HG03439 (cell line): Measurements from ENCODE around the gene TAF8.

ENCODE experiments used
- ATAC-seq: cut with Tn5 transposase; IDR thresholded peaks from one replicate; pipeline ENCODE4 v1.9.1; 2021; ENCODE audit warnings: mild to moderate bottlenecking, moderate library complexity; ENCODE audit not compliant: unreplicated experiment

Gene TAF8

DNA sequence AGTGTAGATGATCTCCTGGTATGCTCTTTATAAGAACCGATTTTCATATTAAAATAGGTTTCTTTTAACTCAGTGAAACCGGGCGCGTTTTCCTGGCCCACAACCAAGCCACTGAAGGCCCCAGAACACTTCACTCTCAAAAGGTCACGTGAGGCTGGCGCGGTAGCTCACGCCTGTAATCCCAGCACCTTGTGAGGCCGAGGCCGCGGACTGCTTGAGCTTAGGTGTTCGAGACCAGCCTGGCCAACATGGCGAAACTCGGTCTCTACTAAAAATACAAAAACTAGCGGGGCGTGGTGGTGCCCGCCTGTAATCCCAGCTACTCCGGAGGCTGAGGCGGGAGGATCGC lies 402 bp upstream of the TAF8 start:
- ATAC-seq, result no peak

- no peak for ATAC-seq
Observed at GRCh38 chr6:42051268-42051653, 937 bp downstream of the TAF8 start.

DNA sequence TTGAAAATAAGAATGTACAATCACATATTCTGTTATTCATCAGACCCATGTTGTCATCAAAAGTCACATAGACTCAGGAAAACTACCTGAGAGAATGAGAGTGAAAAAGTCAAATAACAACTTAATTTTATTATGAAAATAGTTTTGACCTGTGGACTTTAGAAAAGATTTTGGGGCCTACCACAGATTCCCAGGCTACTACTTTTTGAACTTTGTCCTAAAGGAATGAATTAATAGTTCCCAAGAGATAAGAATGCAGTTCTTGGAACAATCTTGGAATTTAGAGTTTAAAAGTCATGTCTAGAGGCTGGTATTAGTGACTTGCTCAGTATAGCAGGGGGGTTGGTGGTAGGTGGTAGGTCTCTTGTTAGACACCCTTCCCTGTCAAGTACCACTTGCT lies 3.3 kb downstream of the TAF8 start:
- ATAC-seq, result no peak

- ATAC-seq, result no peak
Observed at GRCh38 chr6:42059743-42060142, 9.4 kb downstream of the TAF8 start.

DNA sequence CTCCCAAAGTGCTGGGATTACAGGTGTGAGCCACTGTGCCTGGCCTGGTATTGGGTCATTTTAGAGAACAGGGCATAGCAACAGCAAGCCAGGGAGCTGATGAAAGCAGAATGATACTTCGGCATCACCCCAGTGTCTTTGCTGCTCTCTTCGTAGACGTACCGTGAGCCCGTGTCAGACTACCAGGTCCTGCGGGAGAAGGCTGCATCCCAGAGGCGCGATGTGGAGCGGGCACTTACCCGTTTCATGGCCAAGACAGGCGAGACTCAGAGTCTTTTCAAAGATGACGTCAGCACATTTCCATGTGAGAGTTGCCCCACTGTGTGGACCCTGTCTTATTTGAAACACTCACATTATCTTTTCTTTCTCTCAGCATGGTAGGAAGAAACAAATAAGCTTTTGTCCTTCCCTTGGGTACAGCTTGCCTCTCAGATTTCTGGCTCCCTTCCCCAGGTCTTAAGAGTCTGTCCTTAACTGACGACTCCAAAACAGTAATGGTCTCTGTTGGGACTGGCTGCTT lies 15.9 kb downstream of the TAF8 start:
- ATAC-seq, result no peak

GRCh38 chr6:42068173-42068572 lies 17.8 kb downstream of the TAF8 start:
- no peak for ATAC-seq

- no peak for ATAC-seq
Observed at GRCh38 chr6:42068872-42069522, 18.7 kb downstream of the TAF8 start.

DNA sequence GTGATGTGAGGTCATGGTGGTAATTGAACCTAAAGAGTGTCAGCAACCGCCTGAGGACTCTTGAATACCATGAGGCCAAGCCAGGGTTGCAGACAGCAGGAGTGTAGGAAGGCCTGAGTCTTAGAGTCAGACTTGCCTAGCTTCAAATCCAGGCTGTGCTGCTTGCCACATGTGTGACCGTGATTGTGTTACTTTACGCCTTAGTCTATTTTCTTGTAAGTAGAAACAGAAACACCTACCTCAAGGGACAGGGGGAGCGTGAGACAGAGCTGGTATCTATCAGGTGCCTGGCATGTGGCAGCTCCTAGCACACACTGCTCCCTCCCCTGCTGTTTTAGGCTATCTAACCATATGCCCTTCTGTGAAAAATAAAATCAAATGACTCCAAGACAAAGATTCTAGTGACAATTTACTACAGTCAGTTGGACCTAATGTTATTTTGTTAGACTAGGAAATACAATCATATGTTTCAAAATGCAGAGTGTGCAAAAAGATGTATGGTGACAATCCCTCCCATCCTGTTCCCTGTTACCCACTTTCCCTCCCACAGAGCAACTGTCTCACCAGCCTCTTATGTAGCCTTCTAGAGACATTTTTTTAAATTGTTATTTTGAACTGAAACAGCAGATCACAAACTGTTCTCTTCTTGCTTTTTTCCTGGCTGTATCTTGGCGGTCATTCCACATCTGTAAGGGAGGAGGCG lies 21.7 kb downstream of the TAF8 start:
- no peak for ATAC-seq

DNA sequence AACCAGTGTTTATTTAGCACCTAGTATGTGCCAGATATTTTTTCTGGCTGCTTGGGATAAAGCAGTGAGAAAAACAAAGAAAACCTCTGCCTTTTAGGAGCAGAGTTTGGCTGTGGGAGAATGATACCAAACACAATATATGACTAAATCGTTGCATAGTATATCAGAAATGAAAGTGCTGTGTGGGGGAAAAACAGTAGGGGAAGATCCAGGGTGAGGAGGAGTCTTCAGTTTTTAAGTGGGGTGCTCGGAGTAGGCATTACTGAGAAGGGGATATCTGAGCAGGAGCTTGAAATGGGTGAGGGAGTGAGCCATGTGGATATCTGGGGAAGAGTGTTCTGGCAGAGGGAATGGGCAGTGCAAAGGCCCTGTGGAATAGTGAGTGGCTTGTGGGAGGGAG lies 23.0 kb downstream of the TAF8 start:
- no peak for ATAC-seq

DNA sequence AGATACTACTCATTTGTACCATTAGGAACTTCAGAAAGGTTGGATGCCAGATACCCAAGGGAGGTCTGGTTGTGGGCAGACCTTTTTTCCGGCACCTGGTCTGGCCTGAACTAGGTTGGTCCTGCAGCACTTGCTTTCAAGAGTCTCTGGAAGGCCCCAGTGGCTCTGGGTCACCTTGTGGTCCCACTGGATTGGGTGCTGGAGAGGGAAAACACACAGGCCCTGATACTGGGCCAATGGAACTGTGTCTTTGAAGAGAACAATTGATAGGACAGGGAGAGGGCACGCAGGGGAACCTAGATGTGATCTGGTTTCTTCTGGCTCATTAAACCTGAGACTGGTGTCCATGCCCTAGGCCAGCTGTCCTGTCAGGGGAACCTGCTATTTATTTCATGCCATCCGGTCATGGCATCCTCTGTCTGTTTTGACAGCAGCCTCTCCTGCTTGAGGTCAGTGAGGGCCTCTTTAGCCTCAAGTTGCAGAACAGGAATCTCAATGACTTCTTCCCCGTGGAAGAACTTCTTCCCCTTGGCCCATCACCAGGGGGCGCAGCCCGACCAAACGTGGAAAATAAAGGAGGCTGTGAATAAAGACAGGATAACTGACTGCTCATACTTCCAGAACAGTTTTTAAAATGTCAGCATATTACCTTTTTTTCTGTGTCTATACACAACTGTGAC lies 25.0 kb downstream of the TAF8 start:
- ATAC-seq, result no peak

GRCh38 chr6:42078386-42078785 lies 28.1 kb downstream of the TAF8 start:
- no peak for ATAC-seq

DNA sequence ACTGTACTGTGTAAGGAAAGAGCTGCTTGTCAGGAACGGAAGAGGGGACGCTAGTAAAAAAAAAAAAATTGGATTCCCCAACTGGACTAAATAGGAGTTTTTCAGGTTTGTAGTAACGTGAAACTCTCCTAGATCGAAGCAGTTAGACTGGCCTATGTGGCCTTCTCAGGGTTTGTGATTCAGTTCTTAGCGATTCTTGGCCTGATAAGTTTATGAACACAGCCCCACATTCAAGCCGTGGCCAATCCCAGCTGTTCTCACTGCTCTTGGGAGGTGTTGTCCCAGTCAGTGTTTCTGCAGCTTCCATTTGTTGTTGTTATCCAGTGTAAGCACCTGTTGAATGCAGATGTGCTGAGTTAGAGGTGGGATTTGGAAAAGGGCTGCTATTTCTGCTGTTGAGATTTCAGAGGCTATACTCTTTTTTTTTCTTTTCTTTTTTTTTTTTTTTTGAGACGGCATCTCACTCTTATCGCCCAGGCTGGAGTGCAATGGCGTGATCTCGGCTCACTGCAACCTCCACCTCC lies 29.7 kb downstream of the TAF8 start:
- no peak for ATAC-seq

GRCh38 chr6:42083530-42083929 lies 33.2 kb downstream of the TAF8 start:
- no peak for ATAC-seq

GRCh38 chr6:42084889-42085288 lies 34.6 kb downstream of the TAF8 start:
- no peak for ATAC-seq

DNA sequence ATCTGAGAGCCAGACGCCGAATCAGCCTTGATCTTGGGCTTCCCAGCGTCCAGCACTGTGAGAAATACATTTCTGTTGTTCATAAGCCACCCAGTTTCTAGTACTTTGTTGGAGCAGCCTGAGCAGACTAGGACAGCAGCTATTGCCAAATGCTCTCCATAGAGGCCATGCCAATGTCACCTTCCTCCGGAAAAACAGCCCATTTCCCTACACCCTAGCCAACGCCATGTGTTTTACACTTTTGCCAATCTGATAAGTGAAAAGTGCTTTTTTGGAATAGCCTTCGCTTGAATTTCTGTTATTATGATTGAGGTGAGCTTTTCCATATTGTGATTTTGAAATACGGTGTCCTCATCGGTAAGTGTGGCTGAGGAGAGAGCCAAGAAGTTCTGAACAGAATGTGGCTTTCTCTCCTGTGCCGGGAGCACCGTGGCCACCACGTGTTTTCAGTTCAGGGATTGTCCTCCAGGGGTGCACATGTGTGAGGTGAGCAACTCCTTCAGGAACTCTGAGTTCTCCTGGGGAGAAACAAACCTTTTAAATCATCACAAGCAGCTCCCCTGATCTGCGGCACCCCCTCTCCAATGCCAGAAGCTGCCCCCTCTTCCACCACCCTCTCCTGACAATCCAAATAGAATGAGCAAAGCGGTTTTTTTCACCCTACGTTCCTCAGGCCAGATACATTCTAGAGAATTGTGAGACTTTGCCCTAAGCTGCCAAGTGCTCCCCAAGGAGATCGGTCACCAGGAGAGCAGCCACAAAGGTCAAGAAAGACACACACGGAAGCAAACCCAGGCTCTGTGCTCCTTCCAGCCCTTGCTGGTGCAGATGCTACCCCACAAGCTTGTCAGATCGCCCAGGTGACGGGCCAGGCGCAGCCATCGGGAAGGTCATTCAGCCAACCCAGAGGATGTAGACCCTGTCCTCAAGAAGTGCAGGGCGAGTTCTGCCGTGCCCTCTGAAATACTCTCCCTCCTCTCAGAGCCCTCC lies 36.0 kb downstream of the TAF8 start:
- ATAC-seq, result no peak

DNA sequence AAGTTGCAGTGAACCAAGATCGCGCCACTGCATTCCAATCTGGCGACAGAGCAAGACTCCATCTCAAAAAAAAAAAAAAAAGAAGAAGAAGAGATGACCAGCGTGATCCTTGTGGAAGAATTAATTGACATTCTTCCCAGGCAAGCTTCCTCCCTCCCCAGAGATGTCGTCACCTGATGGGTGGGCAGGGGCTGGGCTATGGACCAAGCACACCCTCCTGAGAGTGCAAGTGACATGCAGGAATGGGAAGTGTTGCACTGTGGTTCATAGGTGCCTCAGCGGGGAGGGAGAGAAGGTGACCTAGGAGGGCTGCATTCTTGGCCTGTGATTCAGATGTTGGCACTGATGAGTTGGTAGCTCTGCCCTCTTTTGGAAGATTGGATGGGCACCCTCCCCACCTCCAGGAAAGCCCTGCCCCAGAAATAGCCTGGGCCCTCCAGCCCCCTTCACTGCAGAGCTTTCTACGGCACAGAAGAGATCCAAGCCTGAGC lies 37.8 kb downstream of the TAF8 start:
- ATAC-seq, result no peak

DNA sequence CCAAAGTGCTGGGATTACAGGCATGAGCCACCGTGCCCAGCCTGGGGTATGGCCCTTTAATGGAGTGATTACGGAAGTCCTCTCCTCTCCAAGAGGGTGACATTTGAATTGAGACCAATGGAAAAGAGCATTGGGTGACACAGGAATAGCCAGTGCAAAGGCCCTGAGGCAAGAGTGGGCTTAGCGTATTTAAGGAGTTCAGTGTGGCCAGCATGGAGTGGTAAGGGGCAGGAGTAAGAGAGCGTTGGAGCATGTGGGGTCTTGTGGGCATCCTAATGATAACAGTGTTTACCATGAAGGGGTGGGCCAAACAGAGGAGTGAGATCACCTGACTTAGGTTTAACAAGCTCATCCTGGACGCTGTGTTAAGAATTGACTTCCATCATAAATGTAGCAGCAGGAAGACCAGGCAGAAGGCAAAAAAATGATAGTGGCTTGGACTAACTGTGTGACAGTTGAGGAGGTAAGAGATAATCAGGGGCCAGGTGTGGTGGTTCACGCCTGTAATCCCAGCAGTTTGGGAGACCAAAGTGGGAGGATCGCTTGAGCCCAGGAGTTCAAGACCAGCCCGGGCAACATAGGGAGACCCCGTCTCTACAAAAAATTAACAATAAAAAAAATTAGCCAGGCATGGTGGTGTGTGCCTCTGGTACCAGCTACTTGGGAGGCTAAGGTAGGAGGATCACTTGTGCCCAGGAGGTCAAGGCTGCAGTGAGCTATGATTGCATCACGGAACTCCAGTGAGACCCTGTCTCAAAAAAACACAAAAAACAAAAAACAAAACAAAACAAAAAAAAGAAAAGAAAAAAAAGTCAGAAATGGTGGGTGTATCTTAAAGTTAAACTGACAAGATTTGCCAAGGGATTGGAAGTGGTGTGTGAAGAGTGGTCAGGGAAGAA lies 40.7 kb downstream of the TAF8 start:
- ATAC-seq, result no peak

DNA sequence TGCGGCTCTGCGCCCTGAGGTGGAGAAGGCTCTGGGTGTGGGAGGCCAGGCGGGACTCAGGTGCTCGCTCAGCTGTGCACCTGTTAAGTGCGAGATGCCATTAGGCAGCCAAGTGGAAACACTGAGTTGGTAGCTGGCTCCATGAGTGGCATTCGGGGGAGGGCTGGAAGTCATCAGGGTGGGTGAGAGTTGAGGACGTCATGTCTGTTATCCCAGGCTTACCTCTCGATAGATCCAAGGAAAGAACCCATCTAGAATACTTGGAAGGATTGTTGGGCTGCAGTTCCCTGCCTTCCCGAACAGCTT lies 41.3 kb downstream of the TAF8 start:
- no peak for ATAC-seq

GRCh38 chr6:42093582-42094329 lies 43.4 kb downstream of the TAF8 start:
- ATAC-seq, result no peak
